Measurements from ENCODE around the gene PRKCE. TPM values are rescaled to one million over a fixed set of nuclear protein-coding genes. Genes with fewer than 3 reads are reported as not detected.

Gene PRKCE
- total RNA-seq, 4 donors from 2014 or later, result 5.9 to 21.2 (median 18.5) TPM

DNA sequence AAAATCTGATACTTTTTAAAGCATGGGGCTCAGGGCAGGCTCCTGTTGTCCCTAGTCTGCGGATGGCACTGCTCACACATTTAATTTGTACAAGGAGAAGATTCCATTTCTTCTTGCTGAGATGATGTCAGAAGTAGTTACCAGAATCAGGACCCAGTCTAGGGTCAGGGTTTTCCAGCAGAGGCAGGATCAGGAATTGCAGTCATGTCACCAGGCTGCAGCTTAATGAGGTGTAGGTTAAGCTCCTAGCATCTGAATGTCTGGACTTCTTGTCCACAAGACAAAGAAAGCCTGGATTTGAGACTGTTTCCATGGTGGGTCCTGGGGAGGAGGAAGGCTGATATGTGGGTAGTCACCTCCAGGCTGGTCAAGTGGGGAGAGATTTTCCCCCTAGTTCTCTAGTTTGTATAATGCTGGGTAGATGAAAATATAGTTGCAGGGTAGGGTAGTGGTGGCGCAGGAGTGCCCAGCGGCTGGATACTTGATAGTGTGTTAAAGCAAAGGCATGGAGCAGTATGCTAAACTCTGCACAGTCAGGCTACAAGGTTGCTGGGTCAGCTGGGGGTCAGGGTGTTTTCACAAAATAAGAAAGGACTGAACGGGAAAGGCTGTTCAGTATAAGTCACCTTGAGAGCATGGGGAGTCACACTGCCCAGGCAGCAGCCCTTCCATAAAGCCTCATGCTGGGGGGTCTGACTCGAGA lies 148.4 kb downstream of the PRKCE start:
- Histone ChIP-seq H3K9me3 (no peaks in the 10 kb centered on the region), H3K4me1 (peaks cover 0 to 11% (median 0%) of the 10 kb centered on the region in 3 donors), H3K36me3 (no peaks in the 10 kb centered on the region), H3K27ac (no peak overlapping the region), H3K4me3 (no peak overlapping the region), H3K27me3 (no peaks in the 10 kb centered on the region)
- TF ChIP-seq POLR2A (IDR thresholded peaks at IDR 0.05) (no peak), POLR2AphosphoS5 (IDR thresholded peaks at IDR 0.05) (no peak), EP300 (IDR thresholded peaks at IDR 0.05) (no peak)
- TF ChIP-seq, protein P1, sequence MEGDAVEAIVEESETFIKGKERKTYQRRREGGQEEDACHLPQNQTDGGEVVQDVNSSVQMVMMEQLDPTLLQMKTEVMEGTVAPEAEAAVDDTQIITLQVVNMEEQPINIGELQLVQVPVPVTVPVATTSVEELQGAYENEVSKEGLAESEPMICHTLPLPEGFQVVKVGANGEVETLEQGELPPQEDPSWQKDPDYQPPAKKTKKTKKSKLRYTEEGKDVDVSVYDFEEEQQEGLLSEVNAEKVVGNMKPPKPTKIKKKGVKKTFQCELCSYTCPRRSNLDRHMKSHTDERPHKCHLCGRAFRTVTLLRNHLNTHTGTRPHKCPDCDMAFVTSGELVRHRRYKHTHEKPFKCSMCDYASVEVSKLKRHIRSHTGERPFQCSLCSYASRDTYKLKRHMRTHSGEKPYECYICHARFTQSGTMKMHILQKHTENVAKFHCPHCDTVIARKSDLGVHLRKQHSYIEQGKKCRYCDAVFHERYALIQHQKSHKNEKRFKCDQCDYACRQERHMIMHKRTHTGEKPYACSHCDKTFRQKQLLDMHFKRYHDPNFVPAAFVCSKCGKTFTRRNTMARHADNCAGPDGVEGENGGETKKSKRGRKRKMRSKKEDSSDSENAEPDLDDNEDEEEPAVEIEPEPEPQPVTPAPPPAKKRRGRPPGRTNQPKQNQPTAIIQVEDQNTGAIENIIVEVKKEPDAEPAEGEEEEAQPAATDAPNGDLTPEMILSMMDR (IDR thresholded peaks at IDR 0.05), result no peak
- no peak for ATAC-seq
- WGBS, 2 donors (ENCODE audit: low coverage in 1 of 2), result 100% methylated on average over 2 of the region's 5 CpGs; no CpG with 5 or more reads in 1 of the 2 donors

DNA sequence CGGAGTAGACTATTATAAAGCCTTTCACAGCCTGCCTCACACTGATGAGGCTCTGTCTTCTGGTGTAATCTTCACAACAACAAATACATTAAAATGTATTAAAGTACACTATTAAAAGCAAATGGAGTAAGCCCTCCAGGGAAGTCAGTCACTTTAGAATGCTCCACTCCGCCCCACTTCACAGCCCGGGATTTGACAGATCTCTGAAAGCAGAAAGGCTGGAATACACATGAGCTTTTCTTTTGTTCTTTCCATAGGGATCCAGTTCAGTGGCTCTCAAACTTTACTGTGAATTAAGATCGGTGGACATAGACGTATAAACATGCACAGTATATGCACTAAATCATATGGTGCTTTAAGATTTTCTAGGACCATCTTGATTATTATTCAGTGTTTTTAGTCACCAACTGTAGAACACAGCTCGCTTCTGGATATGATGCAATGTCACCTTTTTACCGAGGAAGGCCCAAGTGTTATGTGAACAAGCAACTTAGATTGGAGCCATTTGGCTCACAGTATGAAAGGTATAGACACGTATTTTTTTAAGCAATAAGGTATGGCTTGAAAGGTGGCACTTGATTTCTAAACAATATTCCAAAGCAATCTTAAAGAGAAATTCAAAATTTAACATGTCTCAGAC lies 151.1 kb downstream of the PRKCE start:
- no peak overlapping the region for H3K4me3 ChIP-seq
- H3K4me1 ChIP-seq, result no peaks in the 10 kb centered on the region
- TF ChIP-seq EP300 (IDR thresholded peaks at IDR 0.05) (no peak), POLR2AphosphoS5 (IDR thresholded peaks at IDR 0.05) (no peak), POLR2A (IDR thresholded peaks at IDR 0.05) (no peak)
- TF ChIP-seq, protein P1 (IDR thresholded peaks at IDR 0.05), result no peak
- no peaks in the 10 kb centered on the region for H3K9me3 ChIP-seq
- no peaks in the 10 kb centered on the region for H3K36me3 ChIP-seq
- ATAC-seq, result no peak
- H3K27me3 ChIP-seq, result no peaks in the 10 kb centered on the region
- WGBS, 2 donors (ENCODE audit: low coverage in 1 of 2), result 87 to 91% methylated on average over 8 of the region's 8 CpGs
- H3K27ac ChIP-seq, result no peak overlapping the region

- no peak for ATAC-seq
These were observed 153.7 kb downstream of the PRKCE start for GRCh38 chr2:45804987-45805755.

DNA sequence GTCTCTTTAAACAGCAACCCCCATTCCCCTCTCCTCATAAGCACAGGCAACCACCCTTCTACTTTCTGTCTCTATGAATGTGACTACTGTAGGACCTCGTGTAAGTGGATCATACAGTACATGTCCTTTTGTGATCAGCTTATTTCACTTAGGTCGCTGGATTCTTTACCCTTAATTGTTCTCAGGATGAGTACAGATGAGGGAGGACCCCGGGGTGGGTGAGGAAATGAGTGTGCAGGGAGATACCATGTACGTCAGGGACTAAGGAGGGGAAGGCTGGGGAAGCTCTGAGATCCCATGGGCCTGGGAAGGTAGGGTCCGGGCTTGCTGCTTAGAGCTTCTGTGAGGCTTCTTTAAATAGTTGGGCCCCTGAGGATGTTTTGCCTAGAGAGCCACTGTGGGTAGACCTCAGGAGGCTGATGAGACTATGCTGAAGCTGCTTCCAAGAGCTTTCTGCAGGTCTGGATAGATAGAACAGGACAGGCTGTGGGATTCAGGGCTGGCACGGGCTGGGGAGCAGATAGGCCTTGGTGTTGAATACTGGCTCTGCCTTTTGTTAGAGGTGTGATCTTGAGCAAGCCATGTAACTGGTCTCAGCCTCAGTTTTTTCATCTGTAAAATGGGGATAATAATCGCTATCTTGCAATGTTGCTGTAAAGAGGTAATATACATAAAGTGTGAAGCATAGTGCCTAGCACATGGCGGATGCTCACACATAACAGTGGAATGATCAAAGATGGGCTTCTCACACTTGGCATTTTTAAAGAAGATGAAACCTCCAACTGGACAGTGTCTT lies 155.3 kb downstream of the PRKCE start:
- Histone ChIP-seq H3K4me3 (no peak overlapping the region), H3K9me3 (no peaks in the 10 kb centered on the region), H3K27ac (no peak overlapping the region), H3K27me3 (no peaks in the 10 kb centered on the region), H3K36me3 (no peaks in the 10 kb centered on the region), H3K4me1 (peaks cover 0 to under 1% (median 0%) of the 10 kb centered on the region in 3 donors)
- ATAC-seq, result no peak
- TF ChIP-seq, protein P1 (IDR thresholded peaks at IDR 0.05), result no peak
- TF ChIP-seq POLR2A (IDR thresholded peaks at IDR 0.05), result no peak
- no peak for TF ChIP-seq EP300 (IDR thresholded peaks at IDR 0.05)
- TF ChIP-seq POLR2AphosphoS5 (IDR thresholded peaks at IDR 0.05), result no peak
- 89 to 91% methylated on average over 4 to 8 of the region's 8 CpGs for WGBS, 2 donors (ENCODE audit: low coverage in 1 of 2)

More at GRCh38 chr2:45804987-45805755, 153.7 kb downstream of the PRKCE start:
- no peak overlapping the region for H3K4me3 ChIP-seq
- no peaks in the 10 kb centered on the region for H3K9me3 ChIP-seq
- H3K27me3 ChIP-seq, result no peaks in the 10 kb centered on the region
- no peaks in the 10 kb centered on the region for H3K36me3 ChIP-seq
- TF ChIP-seq POLR2A (IDR thresholded peaks at IDR 0.05), result no peak
- TF ChIP-seq, protein P1 (IDR thresholded peaks at IDR 0.05), result no peak
- TF ChIP-seq POLR2AphosphoS5 (IDR thresholded peaks at IDR 0.05), result no peak
- no peak for TF ChIP-seq EP300 (IDR thresholded peaks at IDR 0.05)
- H3K4me1 ChIP-seq, result no peaks in the 10 kb centered on the region
- WGBS, 2 donors (ENCODE audit: low coverage in 1 of 2), result 94 to 95% methylated on average over 5 to 6 of the region's 6 CpGs
- no peak overlapping the region for H3K27ac ChIP-seq
